PC-9 (cell line): ENCODE results near the gene CYP27B1. TPM values are rescaled to one million over a fixed set of nuclear protein-coding genes. Genes with fewer than 3 reads are reported as not detected.
"Not testable (repeated sequence)": the region's sequence is repeated elsewhere in the genome, so short reads cannot be mapped to it uniquely, and the experiment has no call there.

ENCODE experiments used
- BruUV-seq: library from RNA; stranded (reverse); fragments of 400-500 nt; replicated peaks from 2 replicates; lab custom pipeline; 2021; lab: Mats Ljungman, UMichigan
- CTCF ChIA-PET: fragments of 300-600 bp; sonication (Branson Sonifier 250); formaldehyde crosslinking; loops from one replicate; lab custom pipeline; 2022; ENCODE audit warnings: antibody characterized with exemption; lab: Charles Lee
- POLR2A ChIA-PET: fragments of 300-600 bp; sonication (Branson Sonifier 250); formaldehyde crosslinking; loops from one replicate; lab custom pipeline; 2022; ENCODE audit warnings: antibody characterized with exemption; ENCODE audit not compliant: unreplicated experiment; lab: Charles Lee
- DNase-seq, 2 experiments: peaks; one replicate each; pipeline versions ENCODE4 v3.0.0 to v3.0.0-alpha.2; 2015 to 2022; ENCODE audit warnings: mixed read lengths in 1 of 2
- H2AFZ ChIP-seq: fragments of 200-600 bp; sonication (generic); 2 replicates; pipeline ENCODE4 v1.8.1; 2017; ENCODE audit warnings: antibody characterized with exemption
- H3F3A ChIP-seq: fragments of 200-600 bp; sonication (generic); 2 replicates; pipeline ENCODE4 v1.8.1; 2017; ENCODE audit warnings: antibody characterized with exemption, mild to moderate bottlenecking, low read depth; ENCODE audit not compliant: insufficient read depth
- H3K27ac ChIP-seq: fragments of 200-600 bp; sonication (generic); 2 replicates; pipeline ENCODE4 v1.6.1; 2016; ENCODE audit warnings: mixed run types
- H3K27me3 ChIP-seq: fragments of 200-600 bp; sonication (generic); 2 replicates; pipeline ENCODE4 v1.6.1; 2016; ENCODE audit warnings: low read depth, mixed run types; ENCODE audit not compliant: insufficient read depth
- H3K36me3 ChIP-seq: fragments of 200-600 bp; sonication (generic); 2 replicates; pipeline ENCODE4 v1.6.1; 2016; ENCODE audit warnings: low read depth, mixed run types
- H3K4me1 ChIP-seq: fragments of 200-600 bp; sonication (generic); replicated peaks from 2 replicates; pipeline ENCODE4 v1.6.1; 2016; ENCODE audit warnings: mixed run types; ENCODE audit not compliant: insufficient read depth
- H3K4me2 ChIP-seq: fragments of 200-600 bp; sonication (generic); 2 replicates; pipeline ENCODE4 v1.6.1; 2017; ENCODE audit warnings: mixed run types
- H3K4me3 ChIP-seq: fragments of 200-600 bp; sonication (generic); 2 replicates; pipeline ENCODE4 v1.6.1; 2016; ENCODE audit warnings: mixed run types
- H3K79me2 ChIP-seq: fragments of 200-600 bp; sonication (generic); 2 replicates; pipeline ENCODE4 v1.6.1; 2017; ENCODE audit warnings: low read depth, mixed run types
- H3K9me2 ChIP-seq: fragments of 200-600 bp; sonication (generic); 2 replicates; pipeline ENCODE4 v1.8.1; 2017; ENCODE audit warnings: mild to moderate bottlenecking; ENCODE audit not compliant: insufficient read depth
- H3K9me3 ChIP-seq: fragments of 200-600 bp; sonication (generic); 2 replicates; pipeline ENCODE4 v1.8.1; 2016; ENCODE audit warnings: low read depth; ENCODE audit not compliant: insufficient read depth
- H4K20me1 ChIP-seq: fragments of 200-600 bp; sonication (generic); 2 replicates; pipeline ENCODE4 v1.8.1; 2017; ENCODE audit not compliant: insufficient read depth
- EZH2 ChIP-seq: fragments of 200-600 bp; sonication (generic); IDR thresholded peaks from 2 replicates; pipeline ENCODE4 v1.8.0; 2017; ENCODE audit warnings: antibody characterized with exemption, low read depth
- intact Hi-C: fragments of 100-400 bp; cut with micrococcal nuclease; formaldehyde crosslinking; loops from one replicate; pipeline ENCODE4 v1.10.0; 2022; ENCODE audit not compliant: unreplicated experiment
- total RNA-seq: library from RNA; stranded (reverse); gene quantifications from 2 replicates; pipeline ENCODE4 v1.2.3, GENCODE V29; 2021
- TF ChIP-seq, protein P1 (sequence below): fragments of 200-600 bp; sonication (generic); conservative IDR thresholded peaks from 2 replicates; pipeline ENCODE4 v1.6.1; 2017; ENCODE audit warnings: mixed run types, antibody characterized with exemption, mild to moderate bottlenecking, moderate library complexity

The CYP27B1 gene
- total RNA-seq, 1 experiment from 2014 or later: 1.8 TPM

DNA sequence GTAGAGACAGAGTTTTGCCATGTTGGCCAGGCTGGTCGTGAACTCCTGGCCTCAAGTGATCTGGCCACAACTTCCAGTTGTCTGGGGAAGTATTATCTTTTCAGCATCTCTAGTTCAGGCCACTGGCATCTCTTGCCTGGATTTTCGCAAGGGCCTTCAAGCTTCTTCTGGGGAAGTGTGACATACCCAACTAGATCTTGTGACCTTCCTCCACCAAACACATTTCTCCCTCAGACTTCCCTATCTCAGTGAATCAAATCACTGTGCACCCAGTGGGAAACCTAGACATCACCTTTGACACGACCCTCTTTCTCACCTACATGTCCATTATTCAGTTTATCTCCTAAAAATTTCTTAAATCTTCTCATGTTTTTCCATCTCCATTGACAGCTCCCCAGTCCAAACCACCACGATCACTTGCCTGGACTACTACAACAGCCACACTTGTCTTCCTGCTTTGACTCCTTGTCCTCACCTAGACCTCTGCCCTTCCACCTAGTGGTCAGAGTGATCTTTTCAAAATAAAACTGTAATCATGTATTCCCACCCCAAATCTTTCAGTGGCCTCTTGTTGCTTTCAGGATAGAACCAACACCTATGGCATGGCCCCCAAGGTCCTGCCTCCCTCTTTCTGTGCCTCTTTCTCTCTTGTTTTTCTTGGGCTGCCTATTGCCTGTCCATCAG lies 8.8 kb upstream of the CYP27B1 start:
- no peaks in the 10 kb centered on the region for H3K36me3 ChIP-seq
- peaks cover 15% of the 10 kb centered on the region for H3K79me2 ChIP-seq
- no peaks in the 10 kb centered on the region for H3K9me3 ChIP-seq
- BruUV-seq: no TSS peak
- no peak overlapping the region for H3K4me2 ChIP-seq
- no peak overlapping the region for H2AFZ ChIP-seq
- no peaks in the 10 kb centered on the region for H3K9me2 ChIP-seq
- peaks cover 3% of the 10 kb centered on the region; the same call in 1 of the 2 replicates for H3F3A ChIP-seq
- intact Hi-C loops: no loop called here
- no peak overlapping the region for H3K27ac ChIP-seq
- no peak overlapping the region for H3K4me3 ChIP-seq
- H3K27me3 ChIP-seq: no peaks in the 10 kb centered on the region
- no peaks in the 10 kb centered on the region for H4K20me1 ChIP-seq
- no peak for DNase-seq
- TF ChIP-seq, protein P1, sequence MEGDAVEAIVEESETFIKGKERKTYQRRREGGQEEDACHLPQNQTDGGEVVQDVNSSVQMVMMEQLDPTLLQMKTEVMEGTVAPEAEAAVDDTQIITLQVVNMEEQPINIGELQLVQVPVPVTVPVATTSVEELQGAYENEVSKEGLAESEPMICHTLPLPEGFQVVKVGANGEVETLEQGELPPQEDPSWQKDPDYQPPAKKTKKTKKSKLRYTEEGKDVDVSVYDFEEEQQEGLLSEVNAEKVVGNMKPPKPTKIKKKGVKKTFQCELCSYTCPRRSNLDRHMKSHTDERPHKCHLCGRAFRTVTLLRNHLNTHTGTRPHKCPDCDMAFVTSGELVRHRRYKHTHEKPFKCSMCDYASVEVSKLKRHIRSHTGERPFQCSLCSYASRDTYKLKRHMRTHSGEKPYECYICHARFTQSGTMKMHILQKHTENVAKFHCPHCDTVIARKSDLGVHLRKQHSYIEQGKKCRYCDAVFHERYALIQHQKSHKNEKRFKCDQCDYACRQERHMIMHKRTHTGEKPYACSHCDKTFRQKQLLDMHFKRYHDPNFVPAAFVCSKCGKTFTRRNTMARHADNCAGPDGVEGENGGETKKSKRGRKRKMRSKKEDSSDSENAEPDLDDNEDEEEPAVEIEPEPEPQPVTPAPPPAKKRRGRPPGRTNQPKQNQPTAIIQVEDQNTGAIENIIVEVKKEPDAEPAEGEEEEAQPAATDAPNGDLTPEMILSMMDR: no peak
- no peak for TF ChIP-seq EZH2
- ChIA-PET POLR2A (interaction anchor here (0.5 kb wide), 1 partner anchor 41 kb away, joined by 4 read pairs; no protein-coding TSS in a partner anchor), CTCF (no interaction called here)
- H3K4me1 ChIP-seq: peaks cover 8% of the 10 kb centered on the region; the same call in 1 of the 2 replicates

DNA sequence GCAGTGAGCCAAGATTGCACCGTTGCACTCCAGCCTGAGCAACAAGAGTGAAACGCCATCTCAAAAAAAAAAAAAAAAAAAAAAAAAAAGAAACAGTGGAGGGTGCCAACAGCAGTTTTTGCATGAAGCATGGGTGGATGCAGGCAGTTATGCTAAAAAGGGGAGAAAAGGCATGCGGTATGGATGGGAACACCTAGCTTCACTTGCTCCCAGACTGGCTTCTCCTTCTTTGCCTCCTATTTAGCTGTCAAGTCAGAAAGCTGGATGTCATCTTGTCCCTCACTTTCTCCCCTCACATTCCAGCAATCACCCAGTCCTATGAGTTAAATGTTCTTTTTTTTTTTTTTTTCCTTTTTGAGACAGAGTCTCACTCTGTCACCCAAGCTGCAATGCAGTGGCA lies 8.2 kb upstream of the CYP27B1 start:
- H3K4me2 ChIP-seq: no peak overlapping the region
- DNase-seq: no peak
- peaks cover 3% of the 10 kb centered on the region; the same call in 1 of the 2 replicates for H3F3A ChIP-seq
- no peaks in the 10 kb centered on the region for H3K27me3 ChIP-seq
- no peak overlapping the region for H3K27ac ChIP-seq
- intact Hi-C loops: no loop called here
- no TSS peak for BruUV-seq
- peaks cover 8% of the 10 kb centered on the region; the same call in 1 of the 2 replicates for H3K4me1 ChIP-seq
- H3K9me3 ChIP-seq: no peaks in the 10 kb centered on the region
- H3K4me3 ChIP-seq: no peak overlapping the region
- no peak overlapping the region for H2AFZ ChIP-seq
- no peaks in the 10 kb centered on the region for H3K9me2 ChIP-seq
- ChIA-PET POLR2A (no interaction called here), CTCF (interaction anchor here (0.5 to 0.7 kb wide), 2 partner anchors 93 to 317 kb away, joined by 3 to 4 read pairs; no protein-coding TSS in a partner anchor)
- H3K36me3 ChIP-seq: no peaks in the 10 kb centered on the region
- H4K20me1 ChIP-seq: no peaks in the 10 kb centered on the region; the same call in 1 of the 2 replicates
- TF ChIP-seq, protein P1: no peak
- no peak for TF ChIP-seq EZH2
- peaks cover 19% of the 10 kb centered on the region for H3K79me2 ChIP-seq

GRCh38 chr12:57774634-57775033 lies 7.8 kb upstream of the CYP27B1 start:
- H3F3A ChIP-seq, H3K27ac ChIP-seq, H3K36me3 ChIP-seq, H3K4me3 ChIP-seq, H3K27me3 ChIP-seq, H2AFZ ChIP-seq, H3K4me1 ChIP-seq, H3K9me2 ChIP-seq, H3K4me2 ChIP-seq, intact Hi-C loops, H4K20me1 ChIP-seq, DNase-seq, H3K9me3 ChIP-seq, BruUV-seq: not testable (repeated sequence)
- peaks cover 19% of the 10 kb centered on the region for H3K79me2 ChIP-seq
- CTCF ChIA-PET: interaction anchor here (0.5 to 0.7 kb wide), 2 partner anchors 93 to 317 kb away, joined by 3 to 4 read pairs; no protein-coding TSS in a partner anchor
- POLR2A ChIA-PET: interaction anchor here (0.5 kb wide), 1 partner anchor 15 kb away, joined by 3 read pairs; no protein-coding TSS in a partner anchor
